ENCODE results near the gene WDR18.

WDR18 gene

GRCh38 chr19:984165-984967, at the start of gene WDR18:
Gene WDR18, plus strand, starts transcription at chr19:984345. Its CDS starts 9 bp downstream, at chr19:984354.
- DNase-seq (ENCODE audit: low read depth in 2 of 2) = peak; percentile 83 to 90

GRCh38 chr19:934865-935479, 49.2 kb upstream of the WDR18 start:
- no peak for DNase-seq (ENCODE audit: low read depth in 2 of 2)

GRCh38 chr19:936175-936546, 48.0 kb upstream of the WDR18 start:
- no peak for DNase-seq (ENCODE audit: low read depth in 2 of 2)

- DNase-seq (ENCODE audit: low read depth in 2 of 2) = no peak
Measured at GRCh38 chr19:937259-937694, 46.9 kb upstream of the WDR18 start.

- no peak for DNase-seq (ENCODE audit: low read depth in 2 of 2)
Measured at GRCh38 chr19:938233-938923, 45.8 kb upstream of the WDR18 start.

- DNase-seq (ENCODE audit: low read depth in 2 of 2) = no peak
Measured at GRCh38 chr19:939439-939838, 44.7 kb upstream of the WDR18 start.

GRCh38 chr19:939922-940321, 44.2 kb upstream of the WDR18 start:
- no peak for DNase-seq (ENCODE audit: low read depth in 2 of 2)

GRCh38 chr19:940591-941291, 43.4 kb upstream of the WDR18 start:
- peak in 1 of 2 experiments; percentile 56 for DNase-seq (ENCODE audit: low read depth in 2 of 2)

GRCh38 chr19:941292-942132, 42.6 kb upstream of the WDR18 start:
- no peak for DNase-seq (ENCODE audit: low read depth in 2 of 2)

GRCh38 chr19:942133-942645, 42.0 kb upstream of the WDR18 start:
- DNase-seq (ENCODE audit: low read depth in 2 of 2) = no peak

GRCh38 chr19:943551-944170, 40.5 kb upstream of the WDR18 start:
- DNase-seq (ENCODE audit: low read depth in 2 of 2) = no peak

GRCh38 chr19:944171-944567, 40.0 kb upstream of the WDR18 start:
- DNase-seq (ENCODE audit: low read depth in 2 of 2) = no peak

- DNase-seq (ENCODE audit: low read depth in 2 of 2) = no peak
Measured at GRCh38 chr19:944663-945241, 39.4 kb upstream of the WDR18 start.

- DNase-seq (ENCODE audit: low read depth in 2 of 2) = no peak
Measured at GRCh38 chr19:945401-946252, 38.5 kb upstream of the WDR18 start.

- no peak for DNase-seq (ENCODE audit: low read depth in 2 of 2)
Measured at GRCh38 chr19:947090-947706, 36.9 kb upstream of the WDR18 start.

GRCh38 chr19:947707-948539, 36.2 kb upstream of the WDR18 start:
- no peak for DNase-seq (ENCODE audit: low read depth in 2 of 2)

- DNase-seq (ENCODE audit: low read depth in 2 of 2) = no peak
Measured at GRCh38 chr19:948842-949496, 35.2 kb upstream of the WDR18 start.
